ENCODE measurements around the gene SATB1.
A peak's percentile ranks its signal among the peaks of the same experiment; 100 is the strongest.
"Not testable (repeated sequence)": the region's sequence is repeated elsewhere in the genome, so short reads cannot be mapped to it uniquely, and the experiment has no call there.

SATB1 gene

DNA sequence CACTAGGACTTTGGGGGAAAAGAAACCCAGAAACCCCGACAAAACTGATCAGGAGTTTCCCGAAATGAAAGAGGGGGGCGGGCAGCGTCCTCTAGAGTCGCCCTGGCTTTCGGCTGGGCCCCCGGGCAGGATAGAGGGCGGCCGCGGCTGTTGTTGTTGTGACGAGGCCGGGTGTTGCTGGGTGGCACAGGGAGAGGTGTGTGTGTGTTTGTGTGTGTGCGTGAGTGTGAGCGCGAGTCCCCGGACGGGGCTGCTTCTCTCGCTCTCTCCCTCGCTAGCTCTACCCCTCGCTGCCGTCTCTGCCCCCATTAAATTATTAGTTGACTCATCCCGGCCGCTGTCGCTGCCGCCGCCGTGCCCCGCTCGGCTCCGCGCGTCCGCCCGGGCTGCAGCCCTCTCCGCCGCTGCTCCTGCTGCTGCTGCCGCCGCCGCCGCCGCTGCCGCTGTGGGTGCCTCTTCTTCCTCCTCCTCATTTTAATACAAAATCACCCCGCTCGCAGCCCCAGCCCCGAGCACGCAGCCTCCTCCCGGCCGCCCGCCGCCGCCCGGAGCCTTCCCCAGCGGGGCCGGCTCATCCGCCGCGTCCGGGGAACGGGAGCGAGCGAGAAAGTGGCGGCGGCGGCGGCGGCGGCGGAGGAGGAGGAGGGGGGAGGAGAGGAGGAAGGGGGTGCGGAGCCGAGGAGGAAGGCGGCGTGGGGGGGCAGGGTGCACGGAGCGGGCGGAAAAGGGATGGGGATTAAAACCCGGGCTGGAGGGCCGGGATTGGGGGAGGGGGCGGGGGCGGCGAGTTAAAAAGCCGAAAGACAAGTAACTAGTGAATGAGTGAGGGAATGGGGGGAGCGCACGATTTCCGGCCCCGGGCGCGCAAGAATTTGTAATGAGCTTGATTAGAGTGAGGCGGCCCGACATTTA, at the start of gene SATB1:
Gene SATB1 (minus strand): TSS at position 611 of the 912 bp plus-strand sequence. CDS start 4,372 bp downstream, outside the sequence.
- DNase-seq = peak; percentile 31

GRCh38 chr3:18474202-18474601, 49.1 kb upstream of the SATB1 start:
- DNase-seq = no peak

DNA sequence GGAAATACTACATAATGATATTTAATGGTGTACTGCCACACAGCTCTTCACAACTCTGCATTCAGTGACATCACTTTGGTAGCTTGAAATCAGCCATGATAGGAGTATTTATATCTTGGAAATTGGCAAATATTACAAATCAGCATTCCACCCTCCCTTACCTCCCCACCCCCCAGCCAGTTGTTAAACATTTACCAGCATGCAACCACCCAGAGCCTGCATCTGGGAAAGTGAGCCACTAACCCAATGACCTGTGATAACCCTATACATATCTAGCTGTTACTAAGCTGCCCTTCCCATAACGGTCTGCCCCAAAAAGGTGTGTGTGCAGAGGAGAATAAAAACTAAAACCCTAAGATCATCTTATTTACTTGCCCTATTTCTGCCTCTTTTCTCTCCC, 44.6 kb upstream of the SATB1 start:
- DNase-seq = no peak

DNA sequence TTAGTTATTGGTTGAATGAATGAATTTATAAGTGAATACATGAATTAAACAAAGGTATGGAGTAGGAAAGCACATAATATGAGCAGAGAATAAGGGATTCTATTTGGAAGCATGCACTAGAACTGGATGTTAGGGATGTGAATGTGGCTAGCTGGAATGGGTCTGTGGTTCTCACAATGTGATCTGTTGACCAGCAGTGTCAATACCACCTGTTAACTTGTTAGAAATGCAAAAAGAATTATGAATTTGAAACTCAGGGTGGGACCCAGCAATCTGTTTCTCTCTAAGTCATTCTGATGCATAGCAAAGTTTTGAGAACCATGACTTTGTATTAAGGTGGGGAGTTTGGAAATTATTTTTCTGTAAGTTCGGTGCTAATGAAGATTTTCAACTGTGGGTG, 41.0 kb upstream of the SATB1 start:
- DNase-seq = no peak

DNA sequence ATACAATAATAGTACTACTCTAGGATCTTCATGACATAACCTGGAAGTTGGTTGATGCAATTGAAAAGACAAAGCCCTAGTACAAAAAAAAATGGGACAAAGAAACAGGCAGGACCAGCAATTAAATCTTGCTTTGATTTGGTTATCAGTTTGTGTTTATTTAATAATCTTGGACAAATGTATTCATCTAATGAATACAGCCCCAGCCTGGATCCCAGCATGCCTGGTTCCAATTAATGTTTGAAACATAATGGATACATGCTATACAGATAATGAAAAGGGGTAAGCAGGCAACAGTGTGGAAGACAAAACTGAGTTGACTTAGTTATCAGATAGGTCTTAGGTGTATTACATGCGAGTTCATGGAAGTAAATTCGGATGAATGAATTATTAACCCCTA, 29.6 kb upstream of the SATB1 start:
- no peak for DNase-seq

- DNase-seq = not testable (repeated sequence)
These were observed 24.5 kb upstream of the SATB1 start for GRCh38 chr3:18449618-18450017.

DNA sequence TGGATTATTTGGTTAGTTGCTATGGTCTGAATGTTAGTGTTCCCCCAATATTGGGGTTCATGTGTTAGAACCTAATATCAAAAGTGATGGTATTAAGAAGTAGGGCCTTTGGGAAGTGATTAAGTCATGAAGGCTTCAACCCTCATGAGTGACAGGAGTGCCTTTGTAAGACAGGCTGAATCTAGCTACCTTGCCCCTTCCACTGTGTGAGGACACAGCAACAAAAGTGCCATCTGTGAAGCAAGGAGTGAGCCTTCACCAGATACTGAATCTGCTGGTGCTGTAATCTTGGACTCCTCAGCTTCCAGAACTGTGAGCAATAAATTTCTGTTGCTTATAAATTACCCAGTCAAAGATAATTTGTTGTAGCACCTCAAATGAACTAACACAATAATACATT, 22.6 kb upstream of the SATB1 start:
- DNase-seq = no peak

- peak; percentile 59 for DNase-seq
These were observed 21.1 kb upstream of the SATB1 start for GRCh38 chr3:18446149-18446825.

GRCh38 chr3:18445401-18446148, 20.4 kb upstream of the SATB1 start:
- DNase-seq = no peak

GRCh38 chr3:18444595-18445400, 19.7 kb upstream of the SATB1 start:
- DNase-seq = peak; percentile 48

GRCh38 chr3:18443665-18444594, 18.8 kb upstream of the SATB1 start:
- peak; percentile 58 for DNase-seq

GRCh38 chr3:18442756-18443664, 17.9 kb upstream of the SATB1 start:
- DNase-seq = peak; percentile 65

- no peak for DNase-seq
These were observed 16.4 kb upstream of the SATB1 start for GRCh38 chr3:18441551-18441950.

DNA sequence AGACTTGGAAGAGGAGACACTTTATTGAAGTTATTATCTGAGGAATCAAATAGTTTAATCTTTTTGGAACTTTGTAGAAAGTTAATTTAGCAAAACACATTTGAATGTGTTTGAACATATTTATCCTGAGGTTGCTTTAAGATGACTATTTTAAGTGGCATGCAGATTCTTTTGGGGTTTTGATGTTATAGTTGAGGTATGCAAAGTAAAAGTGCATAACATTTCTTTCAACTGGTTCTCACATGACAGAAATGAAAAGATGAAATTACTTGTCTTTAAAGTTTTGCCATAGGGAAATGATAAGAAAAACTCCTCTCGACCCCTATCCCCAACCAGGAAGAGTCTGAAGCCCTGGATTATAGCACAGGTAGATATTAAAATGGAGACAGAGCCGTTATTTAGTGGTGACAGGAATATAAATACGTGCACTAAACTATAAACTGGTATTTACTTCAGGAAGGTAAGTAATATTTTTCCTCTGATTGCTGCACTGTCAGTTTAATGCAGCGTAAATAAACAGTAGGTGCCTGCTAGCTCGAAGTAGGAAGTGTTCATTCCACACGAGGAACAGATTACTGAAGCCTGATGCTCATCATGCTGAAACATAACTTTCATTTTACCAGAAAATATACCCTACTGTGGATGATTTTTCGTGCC, 15.1 kb upstream of the SATB1 start:
- DNase-seq = peak; percentile 40

DNA sequence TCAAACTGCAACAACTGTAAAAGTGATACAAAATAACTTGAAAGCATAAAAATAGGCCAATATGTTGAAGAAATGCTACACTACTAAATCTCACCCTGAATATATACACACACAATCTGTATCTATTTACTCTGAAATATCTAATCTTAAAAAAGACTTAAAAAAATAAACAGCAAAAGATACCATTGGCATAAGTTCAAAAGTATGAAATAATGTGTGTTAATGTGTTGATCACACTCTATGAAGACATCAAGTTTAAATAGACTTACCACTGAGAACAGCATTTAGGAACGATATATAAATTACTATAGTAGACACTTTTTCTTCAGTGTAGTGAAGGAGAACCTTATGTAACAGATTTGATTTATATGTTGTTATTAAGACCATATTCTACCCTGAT, 14.1 kb upstream of the SATB1 start:
- DNase-seq = no peak

GRCh38 chr3:18438586-18438985, 13.4 kb upstream of the SATB1 start:
- no peak for DNase-seq

DNA sequence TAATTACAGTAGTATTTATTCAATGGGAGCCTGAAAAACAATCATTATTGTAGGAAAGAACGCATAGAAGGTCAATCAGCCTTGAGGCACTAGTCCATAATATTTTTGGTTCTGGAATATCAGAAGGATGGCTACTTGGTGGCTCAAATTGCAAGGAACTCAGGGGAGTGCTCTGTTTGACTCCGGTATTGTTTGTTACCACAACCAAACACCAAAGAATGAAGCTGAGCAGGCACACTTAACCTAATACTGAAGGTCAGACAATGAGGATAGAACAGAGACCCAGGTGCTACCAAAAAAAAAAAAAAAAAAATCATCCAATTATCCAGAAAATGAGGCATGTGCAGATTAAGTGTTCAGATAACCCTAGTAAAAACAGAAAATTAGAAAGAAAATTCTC, 11.1 kb upstream of the SATB1 start:
- no peak for DNase-seq

DNA sequence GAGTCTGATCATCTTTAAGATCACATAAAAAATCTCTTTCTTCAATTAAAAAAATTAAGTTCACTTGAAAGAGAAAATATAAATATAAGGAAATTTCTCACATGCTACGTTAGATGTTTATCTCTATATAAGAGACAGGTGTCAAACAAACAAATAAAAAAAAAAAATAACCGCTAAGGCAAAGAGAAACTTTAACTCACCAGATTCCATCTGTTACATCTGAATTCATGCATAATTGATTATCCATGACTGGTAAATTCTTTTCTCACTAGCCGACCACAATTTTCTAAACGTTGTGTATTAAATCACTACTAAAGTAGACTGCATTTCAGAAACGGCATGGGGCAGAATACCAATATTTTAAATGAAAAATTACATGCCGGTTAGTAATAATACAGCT, 9.6 kb upstream of the SATB1 start:
- DNase-seq = no peak

GRCh38 chr3:18432752-18433151, 7.6 kb upstream of the SATB1 start:
- no peak for DNase-seq

- no peak for DNase-seq
These were observed 6.1 kb upstream of the SATB1 start for GRCh38 chr3:18431266-18431665.

Measured in NCI-H526 treated with DMSO at 0.1 percent for 48 hours (cell line).